GM23248 (cell line): ENCODE data around the gene KRR1. TPM values are rescaled to one million over a fixed set of nuclear protein-coding genes. Genes with fewer than 3 reads are reported as not detected.
A peak's percentile ranks its signal among the peaks of the same experiment; 100 is the strongest.

Experiments
- DNase-seq: peaks from one replicate; pipeline ENCODE4 v3.0.0-alpha.2; 2015
- H2AFZ ChIP-seq: fragments of 200-600 bp; sonication (generic); 2 replicates; pipeline ENCODE4 v1.6.1; 2016; ENCODE audit warnings: antibody characterized with exemption
- H3F3A ChIP-seq: fragments of 200-600 bp; sonication (generic); 2 replicates; pipeline ENCODE4 v1.6.1; 2016; ENCODE audit warnings: mild to moderate bottlenecking, antibody characterized with exemption, mixed run types; ENCODE audit not compliant: insufficient read depth
- H3K27ac ChIP-seq: fragments of 200-600 bp; sonication (generic); 2 replicates; pipeline ENCODE4 v1.5.1; 2016; ENCODE audit warnings: mild to moderate bottlenecking
- H3K27me3 ChIP-seq: fragments of 200-600 bp; sonication (generic); replicated peaks from 2 replicates; pipeline ENCODE4 v1.6.1; 2016; ENCODE audit warnings: mild to moderate bottlenecking; ENCODE audit not compliant: insufficient read depth
- H3K36me3 ChIP-seq: fragments of 200-600 bp; sonication (generic); 2 replicates; pipeline ENCODE4 v1.6.1; 2016; ENCODE audit warnings: low read depth, mild to moderate bottlenecking
- H3K4me1 ChIP-seq: fragments of 200-600 bp; sonication (generic); 2 replicates; pipeline ENCODE4 v1.6.1; 2016; ENCODE audit warnings: mild to moderate bottlenecking; ENCODE audit not compliant: insufficient read depth
- H3K4me2 ChIP-seq: fragments of 200-600 bp; sonication (generic); one replicate; pipeline ENCODE4 v1.6.1; 2016; ENCODE audit warnings: mild to moderate bottlenecking; ENCODE audit not compliant: unreplicated experiment
- H3K4me3 ChIP-seq: fragments of 200-600 bp; sonication (generic); 2 replicates; pipeline ENCODE4 v1.5.1; 2016; ENCODE audit warnings: mild to moderate bottlenecking
- H3K79me2 ChIP-seq: fragments of 200-600 bp; sonication (generic); 2 replicates; pipeline ENCODE4 v1.6.1; 2016; ENCODE audit warnings: mild to moderate bottlenecking; ENCODE audit not compliant: insufficient read depth
- H3K9ac ChIP-seq: fragments of 200-600 bp; sonication (generic); 2 replicates; pipeline ENCODE4 v1.6.1; 2016; ENCODE audit warnings: mild to moderate bottlenecking
- H3K9me2 ChIP-seq: fragments of 200-600 bp; sonication (generic); 2 replicates; pipeline ENCODE4 v1.6.1; 2016; ENCODE audit warnings: mixed run types, mild to moderate bottlenecking, moderate library complexity; ENCODE audit not compliant: insufficient read depth
- H3K9me3 ChIP-seq: fragments of 200-600 bp; sonication (generic); one replicate; pipeline ENCODE4 v1.6.1; 2017; ENCODE audit warnings: low read depth
- H4K20me1 ChIP-seq: fragments of 200-600 bp; sonication (generic); 2 replicates; pipeline ENCODE4 v1.6.0; 2016; ENCODE audit not compliant: insufficient read depth
- EZH2 ChIP-seq: fragments of 200-600 bp; sonication (generic); IDR thresholded peaks from 2 replicates; pipeline ENCODE4 v1.6.1; 2018; ENCODE audit warnings: antibody characterized with exemption, mild to moderate bottlenecking; ENCODE audit not compliant: insufficient read depth, poor library complexity, severe bottlenecking
- EZH2phosphoT487 ChIP-seq: fragments of 200-600 bp; sonication (generic); IDR thresholded peaks from 2 replicates; pipeline ENCODE4 v1.6.1; 2018; ENCODE audit warnings: antibody characterized with exemption, moderate library complexity, mild to moderate bottlenecking, low read depth; ENCODE audit not compliant: insufficient read depth
- WGBS, 2 experiments: methylation state at CpG; one replicate each; pipeline ENCODE4 v1.1.6; 2015 to 2017; ENCODE audit warnings: low lambda C conversion rate in 2 of 2, low coverage in 1 of 2; ENCODE audit errors: missing lambda C conversion rate in 2 of 2; 5-methylcytosine and 5-hydroxymethylcytosine counted together
- in situ Hi-C: fragments of 300-500 bp; cut with MboI; formaldehyde crosslinking; loops from 2 replicates; pipeline ENCODE4 v1.15.0; 2020
- polyA plus RNA-seq: library from polyadenylated mRNA; unstranded; fragments of >200 nt; fragmentation: Nextera tagmentation; extraction: Ambion mirVana; gene quantifications from 2 replicates; pipeline ENCODE4 v1.2.1, GENCODE V29; 2016
- total RNA-seq: library from RNA; depleted of rRNA; stranded (reverse); fragments of >200 nt; shearing (Covaris generic); gene quantifications from 2 replicates; pipeline ENCODE4 v1.2.3, GENCODE V29; 2014

The KRR1 gene
- total and polyA plus RNA-seq, 2 experiments from 2014 or later: 37.4 to 45.3 TPM

GRCh38 chr12:75479963-75480461 lies 31.4 kb downstream of the KRR1 start:
- peaks cover 41% of the 10 kb centered on the region for H3K79me2 ChIP-seq
- H3F3A ChIP-seq: peaks cover 54% of the 10 kb centered on the region
- no peaks in the 10 kb centered on the region for H3K27me3 ChIP-seq
- no peaks in the 10 kb centered on the region for H4K20me1 ChIP-seq
- H2AFZ ChIP-seq: peak overlapping the region; percentile 57
- TF ChIP-seq EZH2 (no peak), EZH2phosphoT487 (peak; percentile 71; the same call in 1 of the 2 replicates)
- peak overlapping the region; percentile 80 for H3K9ac ChIP-seq
- 0 out of 2 replicates have a peak, but pooled peaks cover 1% of the 10 kb centered on the region for H3K36me3 ChIP-seq
- no peaks in the 10 kb centered on the region for H3K9me2 ChIP-seq
- peak overlapping the region; percentile 93 for H3K27ac ChIP-seq
- 0 to 1% methylated on average over 2 of the region's 2 CpGs for WGBS, 2 experiments
- H3K9me3 ChIP-seq: no peaks in the 10 kb centered on the region
- H3K4me3 ChIP-seq: peak overlapping the region; percentile 86
- in situ Hi-C loops: loop anchor here (10.0 to 25.0 kb wide), 2 partner anchors 85 to 793 kb away; partner anchors contain the start of gene GLIPR1L2
- peaks cover 52% of the 10 kb centered on the region for H3K4me1 ChIP-seq
- DNase-seq: peak; percentile 82
- H3K4me2 ChIP-seq: peak overlapping the region; percentile 97

DNA sequence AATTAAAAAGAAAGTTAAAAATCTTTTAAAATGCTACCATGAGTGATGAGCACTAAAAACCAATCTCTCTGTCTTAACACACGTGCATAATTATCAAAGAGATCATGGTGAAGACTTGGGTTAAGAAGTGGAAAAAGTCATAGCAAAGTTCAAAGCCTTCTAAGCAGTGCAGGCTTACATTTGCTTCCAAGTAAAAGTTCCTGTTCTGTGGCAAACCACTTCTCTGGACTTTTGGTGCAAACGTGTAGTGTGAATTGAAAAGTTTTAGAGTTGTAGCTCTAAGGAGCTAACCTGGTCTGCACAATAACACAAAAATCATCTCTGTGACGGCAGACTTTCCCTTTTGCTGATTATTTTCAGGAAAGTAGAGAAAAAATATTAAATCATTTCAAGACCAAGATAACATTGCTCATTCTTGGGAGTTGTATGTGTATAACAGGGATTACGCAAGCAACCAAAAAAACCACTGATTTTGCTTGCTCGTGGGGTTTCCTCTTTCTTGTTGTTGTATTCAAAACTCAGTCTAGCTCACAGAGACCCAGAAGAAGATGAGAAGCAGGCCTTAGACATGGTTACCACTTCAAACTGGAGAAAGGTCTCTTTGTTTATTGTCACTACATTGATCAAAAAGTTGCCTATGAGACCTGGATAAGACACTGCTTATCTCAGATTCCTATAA lies 33.2 kb downstream of the KRR1 start:
- in situ Hi-C loops: loop anchor here (25.0 kb wide), 1 partner anchor 791 kb away; no protein-coding TSS in a partner anchor
- WGBS, 2 experiments: 58 to 63% methylated on average over 5 of the region's 5 CpGs

GRCh38 chr12:75477137-75477536 lies 34.3 kb downstream of the KRR1 start:
- Histone ChIP-seq H4K20me1 (no peaks in the 10 kb centered on the region), H3K4me3 (no peak overlapping the region), H2AFZ (no peak overlapping the region), H3K9me2 (no peaks in the 10 kb centered on the region), H3K9ac (no peak overlapping the region), H3K4me2 (no peak overlapping the region), H3K27ac (no peak overlapping the region), H3K27me3 (no peaks in the 10 kb centered on the region), H3K9me3 (no peaks in the 10 kb centered on the region), H3K4me1 (peaks cover 24% of the 10 kb centered on the region), H3K36me3 (no peaks in the 10 kb centered on the region), H3F3A (peaks cover 40% of the 10 kb centered on the region), H3K79me2 (peaks cover 13% of the 10 kb centered on the region)
- WGBS, 2 experiments: 72 to 78% methylated on average over 2 of the region's 2 CpGs
- DNase-seq: no peak
- TF ChIP-seq EZH2 (no peak), EZH2phosphoT487 (no peak)
- in situ Hi-C loops: loop anchor here (25.0 kb wide), 1 partner anchor 790 kb away; no protein-coding TSS in a partner anchor

More for the DNA sequence above, 33.2 kb downstream of the KRR1 start:
- Histone ChIP-seq H4K20me1 (no peaks in the 10 kb centered on the region), H3K9ac (no peak overlapping the region), H3K79me2 (peaks cover 24% of the 10 kb centered on the region), H3K4me1 (peaks cover 35% of the 10 kb centered on the region), H2AFZ (peak overlapping the region; percentile 49), H3K27ac (peak overlapping the region; percentile 31; the same call in 1 of the 2 replicates), H3K27me3 (no peaks in the 10 kb centered on the region), H3K4me2 (peak overlapping the region; percentile 15), H3K9me2 (no peaks in the 10 kb centered on the region), H3F3A (peaks cover 49% of the 10 kb centered on the region), H3K4me3 (no peak overlapping the region), H3K36me3 (no peaks in the 10 kb centered on the region), H3K9me3 (no peaks in the 10 kb centered on the region)
- DNase-seq: peak; percentile 74
- TF ChIP-seq EZH2phosphoT487 (no peak), EZH2 (no peak)

- DNase-seq: no peak
- Histone ChIP-seq H3K4me1 (peaks cover 23% of the 10 kb centered on the region), H3K4me2 (no peak overlapping the region), H3K36me3 (no peaks in the 10 kb centered on the region), H3F3A (peaks cover 30% of the 10 kb centered on the region), H4K20me1 (no peaks in the 10 kb centered on the region), H3K9ac (no peak overlapping the region), H3K79me2 (peaks cover 2% of the 10 kb centered on the region), H3K4me3 (no peak overlapping the region), H2AFZ (no peak overlapping the region), H3K27me3 (no peaks in the 10 kb centered on the region), H3K9me2 (no peaks in the 10 kb centered on the region), H3K27ac (no peak overlapping the region), H3K9me3 (no peaks in the 10 kb centered on the region)
- 94 to 100% methylated on average over 1 of the region's 1 CpG for WGBS, 2 experiments
- in situ Hi-C loops: loop anchor here (25.0 kb wide), 1 partner anchor 789 kb away; no protein-coding TSS in a partner anchor
- no peak for TF ChIP-seq EZH2phosphoT487
- no peak for TF ChIP-seq EZH2
Measured at GRCh38 chr12:75476071-75476470, 35.3 kb downstream of the KRR1 start.
